ES-I3 (cell line): ENCODE measurements around the gene UBC.
"Not testable (repeated sequence)": the region's sequence is repeated elsewhere in the genome, so short reads cannot be mapped to it uniquely, and the experiment has no call there.

Experiments used
- H3K36me3 ChIP-seq: 2 replicates; pipeline ENCODE4 v1.6.1; 2013; ENCODE audit warnings: mild to moderate bottlenecking, low read length, control low read depth, moderate library complexity; ENCODE audit not compliant: insufficient read depth
- H3K4me1 ChIP-seq: 2 replicates; pipeline ENCODE4 v1.6.1; 2013; ENCODE audit warnings: mild to moderate bottlenecking, control low read depth, low read length; ENCODE audit not compliant: insufficient read depth
- H3K9ac ChIP-seq: 2 replicates; pipeline ENCODE4 v1.6.1; 2013; ENCODE audit warnings: low read depth, mild to moderate bottlenecking, low read length, moderate library complexity
- H3K9me3 ChIP-seq: 2 replicates; pipeline ENCODE4 v1.6.1; 2013; ENCODE audit warnings: mild to moderate bottlenecking, low read length, moderate library complexity; ENCODE audit not compliant: control insufficient read depth, insufficient read depth

UBC gene

GRCh38 chr12:124913474-124914391, 717 bp downstream of the UBC start:
- Histone ChIP-seq H3K9ac (peak overlapping the region; percentile 73), H3K36me3 (peaks cover 16% of the 10 kb centered on the region), H3K4me1 (peaks cover 20% of the 10 kb centered on the region), H3K9me3 (no peaks in the 10 kb centered on the region)

- Histone ChIP-seq H3K4me1 (peaks cover 13% of the 10 kb centered on the region), H3K36me3 (peaks cover 16% of the 10 kb centered on the region)
- not testable (repeated sequence) for H3K9ac ChIP-seq, H3K9me3 ChIP-seq
Observed at GRCh38 chr12:124912529-124913287, 1.7 kb downstream of the UBC start.

GRCh38 chr12:124911521-124911920, 2.9 kb downstream of the UBC start:
- not testable (repeated sequence) for H3K4me1 ChIP-seq, H3K9me3 ChIP-seq
- Histone ChIP-seq H3K9ac (peak overlapping the region; percentile 13; the same call in 1 of the 2 replicates), H3K36me3 (peaks cover 16% of the 10 kb centered on the region)

- Histone ChIP-seq H3K4me1 (0 out of 2 replicates have a peak, but pooled peaks cover 8% of the 10 kb centered on the region), H3K9me3 (no peaks in the 10 kb centered on the region), H3K9ac (peak overlapping the region; percentile 13; the same call in 1 of the 2 replicates), H3K36me3 (peaks cover 16% of the 10 kb centered on the region)
Observed at GRCh38 chr12:124910561-124911478, 3.6 kb downstream of the UBC start.

- Histone ChIP-seq H3K9ac (no peak overlapping the region), H3K9me3 (no peaks in the 10 kb centered on the region), H3K4me1 (0 out of 2 replicates have a peak, but pooled peaks cover 8% of the 10 kb centered on the region), H3K36me3 (peaks cover 16% of the 10 kb centered on the region)
Observed at GRCh38 chr12:124909831-124910560, 4.5 kb downstream of the UBC start.

GRCh38 chr12:124906606-124907261, 7.7 kb downstream of the UBC start:
- H3K9me3 ChIP-seq, result no peaks in the 10 kb centered on the region
- no peak overlapping the region for H3K9ac ChIP-seq
- peaks cover 14% of the 10 kb centered on the region for H3K4me1 ChIP-seq
- peaks cover 10% of the 10 kb centered on the region for H3K36me3 ChIP-seq

DNA sequence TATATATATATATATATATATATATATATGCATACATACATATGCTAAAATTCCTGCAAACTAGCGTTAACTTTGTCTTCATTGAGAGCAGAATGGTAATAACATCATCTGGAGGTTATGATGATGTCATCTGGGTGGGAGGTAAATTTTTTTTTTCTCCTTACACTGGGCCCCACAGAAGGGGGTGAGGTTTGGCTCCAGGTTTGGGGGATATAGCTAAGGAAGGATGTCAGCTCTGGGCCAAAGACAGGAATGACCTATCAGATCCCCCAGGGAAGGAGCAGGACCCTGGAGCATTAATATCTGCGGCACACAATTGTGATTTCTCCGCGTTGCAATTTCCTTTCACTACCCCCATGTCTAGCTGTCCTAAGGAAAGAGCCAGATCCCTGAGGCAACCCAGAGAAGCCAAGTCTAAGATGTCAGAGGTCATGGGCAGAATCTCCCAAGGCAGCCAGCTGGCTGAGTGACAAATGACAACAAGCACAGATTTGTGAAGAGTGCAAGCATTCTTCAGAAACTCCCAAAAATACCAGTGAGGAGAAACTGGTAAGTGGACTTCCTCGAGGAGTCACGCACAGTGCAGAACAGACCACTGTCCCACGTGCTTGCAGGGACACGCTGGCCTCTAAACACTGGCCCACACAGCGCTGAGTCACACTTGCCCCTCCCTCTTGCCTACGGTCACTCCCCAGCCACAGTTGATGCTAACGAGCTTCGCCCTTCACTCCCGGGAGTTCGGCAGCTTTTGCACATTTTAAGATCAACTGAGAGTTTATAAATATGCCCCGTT, 9.9 kb downstream of the UBC start:
- H3K36me3 ChIP-seq, result no peaks in the 10 kb centered on the region
- H3K4me1 ChIP-seq, result peaks cover 6% of the 10 kb centered on the region
- H3K9ac ChIP-seq, result peak overlapping the region; percentile 34; the same call in 1 of the 2 replicates
- no peaks in the 10 kb centered on the region for H3K9me3 ChIP-seq

DNA sequence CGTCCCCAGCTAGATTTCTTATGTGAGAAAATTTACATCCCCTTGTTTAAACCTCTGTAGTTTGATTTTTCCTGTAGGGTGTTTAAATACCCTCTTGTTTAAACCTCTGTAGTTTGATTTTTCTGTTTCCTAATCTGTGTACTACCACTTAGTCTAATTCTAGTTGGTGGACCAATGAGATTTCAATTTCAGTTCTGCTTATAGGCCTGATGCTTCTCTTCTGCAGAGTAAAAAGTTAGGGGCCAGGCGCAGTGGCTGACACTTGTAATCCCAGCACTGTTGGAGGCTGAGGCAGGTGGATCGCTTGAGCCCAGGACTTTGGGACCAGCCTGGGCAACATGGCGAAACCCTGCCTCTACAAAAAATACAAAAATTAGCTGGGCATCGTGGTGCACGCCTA, 11.5 kb downstream of the UBC start:
- Histone ChIP-seq H3K9ac (no peak overlapping the region), H3K9me3 (no peaks in the 10 kb centered on the region), H3K4me1 (peaks cover 10% of the 10 kb centered on the region), H3K36me3 (no peaks in the 10 kb centered on the region)

- Histone ChIP-seq H3K36me3 (no peaks in the 10 kb centered on the region), H3K9me3 (no peaks in the 10 kb centered on the region), H3K9ac (no peak overlapping the region), H3K4me1 (peaks cover 10% of the 10 kb centered on the region)
Observed at GRCh38 chr12:124901003-124901402, 13.4 kb downstream of the UBC start.

GRCh38 chr12:124900345-124900795, 14.1 kb downstream of the UBC start:
- H3K9ac ChIP-seq, H3K9me3 ChIP-seq, H3K36me3 ChIP-seq, H3K4me1 ChIP-seq: not testable (repeated sequence)

DNA sequence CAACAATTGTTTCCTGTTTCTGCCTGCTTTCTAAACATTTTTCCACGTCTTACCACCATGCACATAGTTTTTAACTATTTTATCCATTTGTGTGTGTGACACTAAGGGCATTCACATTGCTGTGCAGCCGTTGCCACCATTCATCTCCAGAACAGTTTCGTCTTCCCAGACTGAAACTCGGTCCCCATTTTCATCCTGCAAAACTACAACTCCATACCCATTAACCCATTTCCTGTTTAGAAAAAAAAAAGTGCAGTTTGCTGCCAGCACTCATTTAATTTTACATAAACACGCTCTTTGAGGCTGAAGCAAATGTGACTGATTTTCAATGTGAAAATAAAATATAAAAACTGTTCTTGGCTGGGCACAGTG, 15.5 kb downstream of the UBC start:
- H3K9me3 ChIP-seq, result no peaks in the 10 kb centered on the region
- H3K4me1 ChIP-seq, result peaks cover 4% of the 10 kb centered on the region; the same call in 1 of the 2 replicates
- no peak overlapping the region for H3K9ac ChIP-seq
- no peaks in the 10 kb centered on the region for H3K36me3 ChIP-seq

DNA sequence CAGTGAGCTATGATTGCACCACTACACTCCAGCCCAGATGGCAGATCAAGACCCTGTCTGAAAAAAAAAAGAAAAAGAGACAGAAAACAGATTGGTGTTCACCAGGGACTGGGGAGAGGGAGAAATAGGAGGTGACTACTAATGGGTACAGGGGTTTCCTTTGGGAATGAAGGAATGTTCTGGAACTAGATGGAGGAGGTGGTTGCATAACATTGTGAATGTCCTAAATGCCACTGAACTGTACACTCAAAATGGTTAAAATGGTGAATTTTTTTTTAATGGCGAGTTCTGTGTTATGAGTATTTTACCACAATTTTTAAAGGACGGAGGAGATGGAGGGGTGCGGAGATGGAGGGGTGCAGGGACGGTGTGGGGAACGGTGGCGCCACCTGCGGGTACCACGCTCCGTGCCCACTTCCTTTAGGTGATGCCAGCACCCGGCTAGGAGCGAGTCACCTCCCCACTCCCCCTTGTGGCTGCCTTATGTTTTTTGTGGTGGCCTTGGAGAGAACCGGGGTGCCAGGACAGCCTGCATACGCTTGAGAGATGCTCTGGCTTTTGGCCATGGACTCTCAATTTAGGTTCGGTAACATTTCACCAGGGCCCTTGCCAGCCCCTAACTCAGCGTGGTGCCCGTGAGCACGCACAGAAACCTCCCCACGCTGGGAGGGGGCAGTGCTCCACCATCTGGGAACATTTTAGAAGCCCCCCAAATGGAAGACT, 16.1 kb downstream of the UBC start:
- H3K4me1 ChIP-seq, result peaks cover 4% of the 10 kb centered on the region; the same call in 1 of the 2 replicates
- no peaks in the 10 kb centered on the region for H3K36me3 ChIP-seq
- H3K9ac ChIP-seq, result no peak overlapping the region
- no peaks in the 10 kb centered on the region for H3K9me3 ChIP-seq
